Measurements from ENCODE around the gene GALNT17. TPM values are rescaled to one million over a fixed set of nuclear protein-coding genes. Genes with fewer than 3 reads are reported as not detected.
"Not testable (repeated sequence)": the region's sequence is repeated elsewhere in the genome, so short reads cannot be mapped to it uniquely, and the experiment has no call there.

Gene GALNT17
- total RNA-seq, 1 donor from 2014 or later = 2.7 TPM

DNA sequence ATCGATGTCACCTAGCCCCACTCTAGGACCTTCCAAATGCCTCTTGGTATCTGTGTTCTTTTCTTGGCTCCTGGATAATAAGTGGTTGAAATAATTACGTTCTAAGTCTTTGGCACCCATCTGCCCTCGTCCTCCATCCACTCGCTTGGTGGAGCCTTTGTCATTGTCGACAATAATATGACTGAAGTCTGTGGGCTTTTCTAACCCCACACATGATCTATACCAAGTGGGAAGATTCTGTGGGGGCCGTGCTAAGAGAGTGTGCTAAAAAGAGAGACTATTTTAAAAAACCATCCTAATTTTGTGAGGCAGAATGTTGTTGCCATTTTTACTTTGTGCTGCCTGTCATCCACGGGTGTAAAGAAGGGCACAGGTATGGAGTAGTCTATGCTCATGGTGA, 113.1 kb downstream of the GALNT17 start:
- Mint-ChIP-seq H3K27me3 (ENCODE audit: low read depth) (no peaks in the 10 kb centered on the region), H3K9me3 (no peaks in the 10 kb centered on the region), H3K4me1 (peaks cover 13% of the 10 kb centered on the region), H3K4me3 (no peak overlapping the region), H3K27ac (no peak overlapping the region), H3K36me3 (no peaks in the 10 kb centered on the region)
- DNase-seq (ENCODE audit: low spot score in 2 of 2, unreplicated experiment in 2 of 2) = no peak
- TF ChIP-seq, protein P1, sequence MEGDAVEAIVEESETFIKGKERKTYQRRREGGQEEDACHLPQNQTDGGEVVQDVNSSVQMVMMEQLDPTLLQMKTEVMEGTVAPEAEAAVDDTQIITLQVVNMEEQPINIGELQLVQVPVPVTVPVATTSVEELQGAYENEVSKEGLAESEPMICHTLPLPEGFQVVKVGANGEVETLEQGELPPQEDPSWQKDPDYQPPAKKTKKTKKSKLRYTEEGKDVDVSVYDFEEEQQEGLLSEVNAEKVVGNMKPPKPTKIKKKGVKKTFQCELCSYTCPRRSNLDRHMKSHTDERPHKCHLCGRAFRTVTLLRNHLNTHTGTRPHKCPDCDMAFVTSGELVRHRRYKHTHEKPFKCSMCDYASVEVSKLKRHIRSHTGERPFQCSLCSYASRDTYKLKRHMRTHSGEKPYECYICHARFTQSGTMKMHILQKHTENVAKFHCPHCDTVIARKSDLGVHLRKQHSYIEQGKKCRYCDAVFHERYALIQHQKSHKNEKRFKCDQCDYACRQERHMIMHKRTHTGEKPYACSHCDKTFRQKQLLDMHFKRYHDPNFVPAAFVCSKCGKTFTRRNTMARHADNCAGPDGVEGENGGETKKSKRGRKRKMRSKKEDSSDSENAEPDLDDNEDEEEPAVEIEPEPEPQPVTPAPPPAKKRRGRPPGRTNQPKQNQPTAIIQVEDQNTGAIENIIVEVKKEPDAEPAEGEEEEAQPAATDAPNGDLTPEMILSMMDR (IDR thresholded peaks at IDR 0.05; ENCODE audit: unreplicated experiment) = no peak

DNA sequence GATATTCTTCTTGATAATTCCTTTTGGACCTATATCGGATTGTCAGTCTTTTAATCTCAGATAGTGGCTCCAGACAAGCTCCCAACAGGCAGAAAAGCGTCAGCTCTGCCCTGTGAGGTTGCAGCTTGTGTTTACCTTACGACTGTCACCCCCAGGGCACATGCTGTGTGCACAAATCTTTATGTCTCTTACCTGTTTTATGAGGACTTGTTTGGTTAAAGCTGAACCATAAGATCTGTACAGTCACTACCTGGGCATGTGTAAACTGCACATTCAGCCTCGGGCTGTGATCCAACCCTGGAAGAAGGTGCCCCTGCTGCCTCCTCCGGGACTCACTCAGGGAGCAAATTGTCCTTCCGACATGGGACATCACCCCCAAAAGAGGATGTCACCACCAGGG, 119.8 kb downstream of the GALNT17 start:
- H3K4me3 Mint-ChIP-seq = no peak overlapping the region
- TF ChIP-seq, protein P1 (IDR thresholded peaks at IDR 0.05; ENCODE audit: unreplicated experiment) = no peak
- DNase-seq (ENCODE audit: low spot score in 2 of 2, unreplicated experiment in 2 of 2) = no peak
- no peaks in the 10 kb centered on the region for H3K4me1 Mint-ChIP-seq
- H3K27ac Mint-ChIP-seq = no peak overlapping the region
- H3K9me3 Mint-ChIP-seq = peaks cover 5% of the 10 kb centered on the region
- peaks cover 2% of the 10 kb centered on the region for H3K27me3 Mint-ChIP-seq (ENCODE audit: low read depth)
- no peaks in the 10 kb centered on the region for H3K36me3 Mint-ChIP-seq

DNA sequence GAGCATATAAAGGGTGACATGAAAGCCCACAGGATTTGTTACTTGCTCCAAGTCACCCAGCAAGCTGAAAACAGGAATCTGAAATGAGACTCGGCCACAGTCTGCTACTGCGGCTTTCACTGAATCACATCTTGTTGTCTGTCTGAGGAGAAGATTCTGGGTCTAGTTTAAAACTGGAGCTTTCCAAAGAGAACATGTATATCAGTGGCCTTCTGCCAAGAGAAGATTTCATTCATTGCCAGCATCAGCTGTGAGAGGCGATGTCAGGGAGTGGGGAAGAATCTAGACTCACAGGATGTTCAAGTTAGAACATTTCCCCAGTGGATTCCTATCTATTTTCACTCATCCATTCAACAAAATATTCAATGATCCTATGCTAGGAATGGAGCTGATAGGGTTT, 122.8 kb downstream of the GALNT17 start:
- Mint-ChIP-seq H3K4me3 (no peak overlapping the region), H3K4me1 (no peaks in the 10 kb centered on the region), H3K36me3 (no peaks in the 10 kb centered on the region), H3K27ac (no peak overlapping the region), H3K9me3 (peaks cover 7% of the 10 kb centered on the region), H3K27me3 (ENCODE audit: low read depth) (peaks cover 5% of the 10 kb centered on the region)
- TF ChIP-seq, protein P1 (IDR thresholded peaks at IDR 0.05; ENCODE audit: unreplicated experiment) = no peak
- no peak for DNase-seq (ENCODE audit: low spot score in 2 of 2, unreplicated experiment in 2 of 2)

DNA sequence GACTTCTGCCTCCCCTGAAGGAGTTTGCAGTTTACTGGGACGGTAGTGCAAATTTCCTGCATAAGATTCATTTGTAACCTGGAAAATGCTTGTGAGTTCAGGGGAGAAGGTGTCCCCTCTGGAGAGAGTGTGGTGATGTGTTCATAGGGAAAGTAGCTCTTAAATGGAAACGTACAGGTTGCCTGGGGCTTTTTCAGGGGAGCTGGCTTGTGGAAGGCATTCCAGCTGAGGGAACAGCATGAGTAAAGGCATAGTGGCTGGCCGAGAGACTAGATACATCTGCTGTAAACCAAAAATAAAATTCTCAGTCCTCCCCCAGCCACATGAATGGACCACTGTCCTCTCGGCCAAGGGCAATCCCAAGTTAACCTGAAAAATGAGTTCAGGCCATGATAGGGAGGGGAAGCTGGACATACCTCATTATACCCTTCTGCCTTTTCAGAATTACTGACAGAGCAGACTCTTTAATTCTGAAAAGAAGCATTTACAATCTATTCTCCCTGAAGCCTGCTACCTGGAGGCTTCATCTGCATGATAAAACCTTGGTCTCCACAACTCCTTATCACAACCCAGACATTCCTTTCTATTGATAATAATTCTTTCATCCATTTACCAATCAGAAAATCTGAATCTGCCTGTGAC, 123.7 kb downstream of the GALNT17 start:
- Mint-ChIP-seq H3K9me3 (peaks cover 7% of the 10 kb centered on the region), H3K27ac (no peak overlapping the region), H3K4me1 (no peaks in the 10 kb centered on the region), H3K36me3 (no peaks in the 10 kb centered on the region), H3K27me3 (ENCODE audit: low read depth) (peaks cover 5% of the 10 kb centered on the region), H3K4me3 (no peak overlapping the region)
- DNase-seq (ENCODE audit: low spot score in 2 of 2, unreplicated experiment in 2 of 2) = no peak
- TF ChIP-seq, protein P1 (IDR thresholded peaks at IDR 0.05; ENCODE audit: unreplicated experiment) = no peak

DNA sequence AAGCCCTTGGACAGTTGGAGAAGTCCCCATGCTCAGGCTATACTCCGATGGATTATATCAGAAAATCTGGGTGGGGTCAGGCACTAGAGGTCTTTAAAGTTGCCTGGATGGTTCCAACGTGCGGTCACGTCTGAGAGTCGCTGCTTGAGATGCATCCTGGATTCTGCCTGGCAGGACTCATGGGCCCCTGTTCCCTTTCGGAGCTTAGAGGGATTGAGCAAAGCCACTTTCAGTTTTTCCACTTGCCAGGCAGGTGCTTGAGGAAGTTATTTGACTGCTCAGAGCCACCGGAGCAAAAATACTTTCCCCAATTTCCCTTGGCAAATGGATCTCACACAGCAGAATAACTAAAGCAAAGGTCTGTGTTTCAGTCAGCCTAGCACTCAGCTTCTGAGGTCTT, 129.1 kb downstream of the GALNT17 start:
- no peaks in the 10 kb centered on the region for H3K4me1 Mint-ChIP-seq
- peaks cover 6% of the 10 kb centered on the region for H3K27me3 Mint-ChIP-seq (ENCODE audit: low read depth)
- H3K36me3 Mint-ChIP-seq = peaks cover 3% of the 10 kb centered on the region
- H3K9me3 Mint-ChIP-seq = peaks cover 19% of the 10 kb centered on the region
- no peak for DNase-seq (ENCODE audit: low spot score in 2 of 2, unreplicated experiment in 2 of 2)
- no peak overlapping the region for H3K4me3 Mint-ChIP-seq
- H3K27ac Mint-ChIP-seq = no peak overlapping the region
- TF ChIP-seq, protein P1 (IDR thresholded peaks at IDR 0.05; ENCODE audit: unreplicated experiment) = no peak

DNA sequence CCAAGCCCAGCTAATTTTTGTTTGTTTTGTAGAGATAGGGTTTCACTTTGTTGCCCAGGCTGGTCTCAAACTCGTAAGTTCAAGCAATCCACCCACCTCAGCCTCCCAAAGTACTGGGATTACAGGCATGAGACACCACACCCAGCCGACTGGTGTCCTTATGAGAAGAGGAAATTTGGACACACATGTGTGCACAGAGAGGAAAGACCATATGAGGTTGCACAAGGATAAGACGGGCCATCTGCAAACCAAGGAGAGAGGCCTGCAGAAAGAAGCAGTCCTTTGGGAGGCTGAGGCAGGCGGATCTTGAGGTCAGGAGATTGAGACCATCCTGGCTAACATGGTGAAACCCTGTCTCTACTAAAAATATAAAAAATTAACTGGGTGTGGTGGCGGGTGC, 130.9 kb downstream of the GALNT17 start:
- not testable (repeated sequence) for H3K36me3 Mint-ChIP-seq; H3K27ac Mint-ChIP-seq; H3K4me1 Mint-ChIP-seq; DNase-seq (ENCODE audit: low spot score in 2 of 2, unreplicated experiment in 2 of 2); H3K27me3 Mint-ChIP-seq (ENCODE audit: low read depth); H3K4me3 Mint-ChIP-seq
- peaks cover 19% of the 10 kb centered on the region for H3K9me3 Mint-ChIP-seq
